ENCODE data around the gene MEGF10. TPM values are rescaled to one million over a fixed set of nuclear protein-coding genes. Genes with fewer than 3 reads are reported as not detected.

MEGF10 gene
- polyA plus RNA-seq, 3 donors: 0.01 to 0.24 TPM; not detected in 1

GRCh38 chr5:127418974-127419682 is 128.5 kb downstream of the MEGF10 start:
- 62 to 72% (median 68%) methylated on average over 7 of the region's 7 CpGs for WGBS, 3 donors
- H3K27ac ChIP-seq (ENCODE audit: low read depth, low read length): no peak overlapping the region

- 89 to 94% (median 92%) methylated on average over 18 of the region's 18 CpGs for WGBS, 3 donors
- H3K27ac ChIP-seq (ENCODE audit: low read depth, low read length): no peak overlapping the region
These were observed 129.2 kb downstream of the MEGF10 start for GRCh38 chr5:127419683-127420257.

GRCh38 chr5:127420758-127421157 is 130.2 kb downstream of the MEGF10 start:
- 49 to 64% (median 61%) methylated on average over 3 of the region's 3 CpGs for WGBS, 3 donors
- no peak overlapping the region for H3K27ac ChIP-seq (ENCODE audit: low read depth, low read length)

GRCh38 chr5:127421471-127421870 is 130.9 kb downstream of the MEGF10 start:
- no peak overlapping the region for H3K27ac ChIP-seq (ENCODE audit: low read depth, low read length)
- WGBS, 3 donors: 55 to 90% (median 70%) methylated on average over 2 of the region's 2 CpGs

- H3K27ac ChIP-seq (ENCODE audit: low read depth, low read length): no peak overlapping the region
- WGBS, 3 donors: 63 to 78% (median 70%) methylated on average over 4 of the region's 4 CpGs
These were observed 132.7 kb downstream of the MEGF10 start for GRCh38 chr5:127423173-127423798.

- H3K27ac ChIP-seq (ENCODE audit: low read depth, low read length): no peak overlapping the region
- WGBS, 3 donors: 49% methylated on average over 4 of the region's 4 CpGs
These were observed 134.4 kb downstream of the MEGF10 start for GRCh38 chr5:127425037-127425436.

- 61 to 88% (median 81%) methylated on average over 1 of the region's 1 CpG for WGBS, 3 donors
These were observed 135.3 kb downstream of the MEGF10 start for GRCh38 chr5:127425868-127426267.

GRCh38 chr5:127426661-127427060 is 136.1 kb downstream of the MEGF10 start:
- no peak overlapping the region for H3K27ac ChIP-seq (ENCODE audit: low read depth, low read length)
- 10 to 77% (median 66%) methylated on average over 2 of the region's 2 CpGs for WGBS, 3 donors

More at GRCh38 chr5:127425868-127426267, 135.3 kb downstream of the MEGF10 start:
- H3K27ac ChIP-seq (ENCODE audit: low read depth, low read length): no peak overlapping the region

- 83 to 96% (median 87%) methylated on average over 2 of the region's 2 CpGs for WGBS, 3 donors
- H3K27ac ChIP-seq (ENCODE audit: low read depth, low read length): no peak overlapping the region
These were observed 137.7 kb downstream of the MEGF10 start for GRCh38 chr5:127428276-127428675.

- no peak overlapping the region for H3K27ac ChIP-seq (ENCODE audit: low read depth, low read length)
- 29 to 65% (median 64%) methylated on average over 5 of the region's 5 CpGs for WGBS, 3 donors
These were observed 138.2 kb downstream of the MEGF10 start for GRCh38 chr5:127428748-127429147.

- no peak overlapping the region for H3K27ac ChIP-seq (ENCODE audit: low read depth, low read length)
These were observed 139.3 kb downstream of the MEGF10 start for GRCh38 chr5:127429928-127430327.

GRCh38 chr5:127430627-127431026 is 140.0 kb downstream of the MEGF10 start:
- no peak overlapping the region for H3K27ac ChIP-seq (ENCODE audit: low read depth, low read length)

GRCh38 chr5:127431977-127432585 is 141.5 kb downstream of the MEGF10 start:
- H3K27ac ChIP-seq (ENCODE audit: low read depth, low read length): no peak overlapping the region
- WGBS, 3 donors: 59 to 68% (median 65%) methylated on average over 7 of the region's 7 CpGs

- no peak overlapping the region for H3K27ac ChIP-seq (ENCODE audit: low read depth, low read length)
- WGBS, 3 donors: 83 to 90% (median 89%) methylated on average over 2 of the region's 2 CpGs
These were observed 142.9 kb downstream of the MEGF10 start for GRCh38 chr5:127433526-127433925.

GRCh38 chr5:127434588-127434987 is 144.0 kb downstream of the MEGF10 start:
- H3K27ac ChIP-seq (ENCODE audit: low read depth, low read length): no peak overlapping the region
- WGBS, 3 donors: 88 to 94% (median 92%) methylated on average over 12 of the region's 12 CpGs

GRCh38 chr5:127435821-127436220 is 145.2 kb downstream of the MEGF10 start:
- no peak overlapping the region for H3K27ac ChIP-seq (ENCODE audit: low read depth, low read length)
- WGBS, 3 donors: 97% methylated on average over 2 of the region's 2 CpGs

- WGBS, 3 donors: 89 to 92% (median 92%) methylated on average over 4 of the region's 4 CpGs
- H3K27ac ChIP-seq (ENCODE audit: low read depth, low read length): no peak overlapping the region
These were observed 149.0 kb downstream of the MEGF10 start for GRCh38 chr5:127439644-127440043.

GRCh38 chr5:127440831-127441230 is 150.2 kb downstream of the MEGF10 start:
- H3K27ac ChIP-seq (ENCODE audit: low read depth, low read length): no peak overlapping the region
- 73 to 87% (median 73%) methylated on average over 7 of the region's 7 CpGs for WGBS, 3 donors

- H3K27ac ChIP-seq (ENCODE audit: low read depth, low read length): no peak overlapping the region
- WGBS, 3 donors: 59 to 69% (median 61%) methylated on average over 4 of the region's 4 CpGs
These were observed 151.3 kb downstream of the MEGF10 start for GRCh38 chr5:127441799-127442484.

Measured in adipose tissue (tissue), 3 donors.